ENCODE measurements around the gene CTSH. TPM values are rescaled to one million over a fixed set of nuclear protein-coding genes. Genes with fewer than 3 reads are reported as not detected.
"Not testable (repeated sequence)": the region's sequence is repeated elsewhere in the genome, so short reads cannot be mapped to it uniquely, and the experiment has no call there.

The CTSH gene
- total and polyA plus RNA-seq, 2 of the 13 experiments (the other 11 are each of a cell fraction or from before 2014, with no cell fraction given) = 265 to 653 TPM

GRCh38 chr15:78904599-78905358 lies 40.1 kb downstream of the CTSH start (continued):
- TF ChIP-seq KLF15 (CRISPR knock-in tag; IDR thresholded peaks at IDR 0.05; ENCODE audit: borderline replicate concordance) (no peak), KLF6 (CRISPR knock-in tag; IDR thresholded peaks at IDR 0.05) (no peak), PAX8 (CRISPR knock-in tag; IDR thresholded peaks at IDR 0.05; ENCODE audit: borderline replicate concordance) (no peak), ZNF788 (CRISPR knock-in tag; IDR thresholded peaks at IDR 0.05; ENCODE audit: borderline replicate concordance) (no peak), ZNF598 (CRISPR knock-in tag; IDR thresholded peaks at IDR 0.05; ENCODE audit: borderline replicate concordance) (no peak), ZNF574 (CRISPR knock-in tag; IDR thresholded peaks at IDR 0.05) (no peak)

GRCh38 chr15:78902281-78903032 lies 42.4 kb downstream of the CTSH start:
- intact Hi-C loops (cut with micrococcal nuclease; ENCODE audit: unreplicated experiment) = loop anchor here (10.0 kb wide), 1 partner anchor 412 kb away; the partner anchor contains the start of gene TMED3
- FAIRE-seq; POLR2A ChIA-PET; H3K9ac ChIP-seq (ENCODE audit: insufficient read depth, low read depth, low read length); H3K4me3 ChIP-seq (replicated peaks in 1 of 3; ENCODE audit: insufficient read depth in 1 of 3, low read depth in 2 of 3, low read length in 3 of 3); H3K79me2 ChIP-seq (ENCODE audit: insufficient read depth, low read length); BruUV-seq (replicated peaks); H3K27me3 ChIP-seq (ENCODE audit: control insufficient read depth in 1 of 2, insufficient read depth in 2 of 2, low read length in 2 of 2); ATAC-seq; H2AFZ ChIP-seq (ENCODE audit: low read length); DNase-seq (ENCODE audit: low spot score); in situ Hi-C loops (cut with HindIII; ENCODE audit: extremely low pct_ligation_motif_present, low pct_unique_long_range_greater_than_20kb); H3K27ac ChIP-seq (ENCODE audit: extremely low read length, insufficient read depth, low read length); H3K4me2 ChIP-seq (ENCODE audit: low read depth, low read length); H3K9me3 ChIP-seq (ENCODE audit: low read length); CTCF ChIA-PET (ENCODE audit: low intra/inter-chr PET ratio, low total read pairs): not testable (repeated sequence)
- H4K20me1 ChIP-seq (ENCODE audit: insufficient read depth, low read length) = peaks cover 18% of the 10 kb centered on the region
- H3K36me3 ChIP-seq (replicated peaks in 1 of 2; ENCODE audit: control insufficient read depth in 1 of 2, insufficient read depth in 2 of 2, low read length in 2 of 2) = peaks cover 6 to 86% of the 10 kb centered on the region in 2 experiments
- peak; percentile 36 for TF ChIP-seq RBM22 (optimal IDR thresholded peaks at IDR 0.05; ENCODE audit: low read length)
- H3K4me1 ChIP-seq (ENCODE audit: insufficient read depth, low read length) = peaks cover 16% of the 10 kb centered on the region; the same call in 1 of the 2 replicates
- 96% methylated on average over 13 of the region's 13 CpGs for WGBS (ENCODE audit: low lambda C conversion rate)

- H3K27ac ChIP-seq (ENCODE audit: extremely low read length, insufficient read depth, low read length); H3K4me3 ChIP-seq (replicated peaks in 1 of 3; ENCODE audit: insufficient read depth in 1 of 3, low read depth in 2 of 3, low read length in 3 of 3); H3K9me3 ChIP-seq (ENCODE audit: low read length); H3K79me2 ChIP-seq (ENCODE audit: insufficient read depth, low read length); H3K27me3 ChIP-seq (ENCODE audit: control insufficient read depth in 1 of 2, insufficient read depth in 2 of 2, low read length in 2 of 2); H3K4me1 ChIP-seq (ENCODE audit: insufficient read depth, low read length); DNase-seq (ENCODE audit: low spot score); H3K4me2 ChIP-seq (ENCODE audit: low read depth, low read length); POLR2A ChIA-PET; H3K9ac ChIP-seq (ENCODE audit: insufficient read depth, low read depth, low read length); BruUV-seq (replicated peaks); CTCF ChIA-PET (ENCODE audit: low intra/inter-chr PET ratio, low total read pairs); ATAC-seq; in situ Hi-C loops (cut with HindIII; ENCODE audit: extremely low pct_ligation_motif_present, low pct_unique_long_range_greater_than_20kb); H2AFZ ChIP-seq (ENCODE audit: low read length); FAIRE-seq: not testable (repeated sequence)
- peaks cover 20% of the 10 kb centered on the region for H4K20me1 ChIP-seq (ENCODE audit: insufficient read depth, low read length)
- 97% methylated on average over 14 of the region's 14 CpGs for WGBS (ENCODE audit: low lambda C conversion rate)
- intact Hi-C loops (cut with micrococcal nuclease; ENCODE audit: unreplicated experiment) = loop anchor here (10.0 kb wide), 1 partner anchor 414 kb away; the partner anchor contains the start of gene TMED3
- peaks cover 5 to 80% of the 10 kb centered on the region in 2 experiments for H3K36me3 ChIP-seq (replicated peaks in 1 of 2; ENCODE audit: control insufficient read depth in 1 of 2, insufficient read depth in 2 of 2, low read length in 2 of 2)
Measured at GRCh38 chr15:78900819-78901533, 43.9 kb downstream of the CTSH start.
